ENCODE data around the gene COL12A1.
A peak's percentile ranks its signal among the peaks of the same experiment; 100 is the strongest.

The COL12A1 gene

DNA sequence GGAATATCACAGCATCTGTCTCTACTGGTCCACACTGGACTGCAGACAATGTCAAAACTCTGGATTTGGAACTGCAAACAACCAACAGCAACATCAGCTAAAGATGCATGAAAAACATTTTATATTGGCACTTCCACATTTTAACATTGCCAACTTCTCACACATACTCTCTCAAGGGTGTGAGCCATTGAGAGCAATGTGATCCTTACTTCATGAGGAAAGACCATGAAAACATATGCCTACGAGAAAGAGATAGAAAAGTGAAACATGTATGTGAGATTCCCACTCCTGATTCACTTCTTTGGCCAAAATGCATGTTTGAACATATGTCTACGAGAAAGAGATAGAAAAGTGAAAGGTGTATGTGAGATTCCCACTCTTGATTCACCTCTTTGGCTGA lies 99.4 kb downstream of the COL12A1 start:
- TF ChIP-seq, protein P1, sequence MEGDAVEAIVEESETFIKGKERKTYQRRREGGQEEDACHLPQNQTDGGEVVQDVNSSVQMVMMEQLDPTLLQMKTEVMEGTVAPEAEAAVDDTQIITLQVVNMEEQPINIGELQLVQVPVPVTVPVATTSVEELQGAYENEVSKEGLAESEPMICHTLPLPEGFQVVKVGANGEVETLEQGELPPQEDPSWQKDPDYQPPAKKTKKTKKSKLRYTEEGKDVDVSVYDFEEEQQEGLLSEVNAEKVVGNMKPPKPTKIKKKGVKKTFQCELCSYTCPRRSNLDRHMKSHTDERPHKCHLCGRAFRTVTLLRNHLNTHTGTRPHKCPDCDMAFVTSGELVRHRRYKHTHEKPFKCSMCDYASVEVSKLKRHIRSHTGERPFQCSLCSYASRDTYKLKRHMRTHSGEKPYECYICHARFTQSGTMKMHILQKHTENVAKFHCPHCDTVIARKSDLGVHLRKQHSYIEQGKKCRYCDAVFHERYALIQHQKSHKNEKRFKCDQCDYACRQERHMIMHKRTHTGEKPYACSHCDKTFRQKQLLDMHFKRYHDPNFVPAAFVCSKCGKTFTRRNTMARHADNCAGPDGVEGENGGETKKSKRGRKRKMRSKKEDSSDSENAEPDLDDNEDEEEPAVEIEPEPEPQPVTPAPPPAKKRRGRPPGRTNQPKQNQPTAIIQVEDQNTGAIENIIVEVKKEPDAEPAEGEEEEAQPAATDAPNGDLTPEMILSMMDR (IDR thresholded peaks at IDR 0.05; ENCODE audit: low read depth, low read length) = no peak

GRCh38 chr6:75103431-75103830 lies 102.4 kb downstream of the COL12A1 start:
- TF ChIP-seq, protein P1 (IDR thresholded peaks at IDR 0.05; ENCODE audit: low read depth, low read length) = no peak
- no peak for DNase-seq (ENCODE audit: extremely low read depth, low read depth)

More for the DNA sequence above, 99.4 kb downstream of the COL12A1 start:
- no peak for DNase-seq (ENCODE audit: extremely low read depth, low read depth)

GRCh38 chr6:75102301-75102700 lies 103.6 kb downstream of the COL12A1 start:
- no peak for DNase-seq (ENCODE audit: extremely low read depth, low read depth)
- TF ChIP-seq, protein P1 (IDR thresholded peaks at IDR 0.05; ENCODE audit: low read depth, low read length) = no peak

DNA sequence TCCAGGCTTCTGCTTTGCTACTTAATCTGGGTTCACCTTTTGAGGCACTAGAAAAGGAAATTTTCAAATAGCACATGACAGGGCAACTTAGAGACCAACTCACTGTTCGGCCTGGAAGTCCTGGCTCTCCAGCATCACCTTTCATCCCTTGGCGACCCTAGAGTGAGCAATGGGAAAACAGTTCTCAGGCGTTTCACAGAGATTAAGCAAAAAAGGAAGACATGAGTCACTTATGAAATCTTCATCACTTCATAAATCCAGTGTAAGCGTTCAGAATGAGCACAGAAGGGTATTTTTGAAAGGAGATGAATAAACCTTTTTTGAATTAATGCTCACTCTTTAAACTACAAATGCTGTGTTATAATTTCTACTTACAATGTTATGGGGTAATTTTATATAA lies 104.0 kb downstream of the COL12A1 start:
- TF ChIP-seq, protein P1 (IDR thresholded peaks at IDR 0.05; ENCODE audit: low read depth, low read length) = no peak
- DNase-seq (ENCODE audit: extremely low read depth, low read depth) = no peak

DNA sequence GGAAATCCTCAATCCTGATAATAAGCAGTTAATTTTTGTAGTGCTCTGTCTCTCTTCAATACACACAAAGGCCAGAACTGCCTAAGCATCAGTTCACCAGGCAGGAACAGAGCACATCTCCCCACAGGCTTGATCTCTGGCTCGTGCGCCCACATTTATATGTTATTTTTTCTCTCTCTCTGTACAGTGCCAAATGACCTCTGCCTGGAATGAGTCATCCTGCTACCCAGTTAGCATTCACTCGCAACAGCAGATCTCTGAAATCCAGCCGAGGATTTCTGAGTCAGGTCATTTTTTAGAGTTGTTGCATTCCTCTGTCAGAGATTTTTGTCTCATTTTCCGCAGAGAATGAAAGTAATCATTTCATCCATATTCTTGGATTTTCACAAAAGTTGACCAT lies 107.1 kb downstream of the COL12A1 start:
- DNase-seq (ENCODE audit: extremely low read depth, low read depth) = peak; percentile 81
- TF ChIP-seq, protein P1 (IDR thresholded peaks at IDR 0.05; ENCODE audit: low read depth, low read length) = no peak

- TF ChIP-seq, protein P1 (IDR thresholded peaks at IDR 0.05; ENCODE audit: low read depth, low read length) = no peak
- no peak for DNase-seq (ENCODE audit: extremely low read depth, low read depth)
Measured at GRCh38 chr6:75096966-75097365, 108.9 kb downstream of the COL12A1 start.

DNA sequence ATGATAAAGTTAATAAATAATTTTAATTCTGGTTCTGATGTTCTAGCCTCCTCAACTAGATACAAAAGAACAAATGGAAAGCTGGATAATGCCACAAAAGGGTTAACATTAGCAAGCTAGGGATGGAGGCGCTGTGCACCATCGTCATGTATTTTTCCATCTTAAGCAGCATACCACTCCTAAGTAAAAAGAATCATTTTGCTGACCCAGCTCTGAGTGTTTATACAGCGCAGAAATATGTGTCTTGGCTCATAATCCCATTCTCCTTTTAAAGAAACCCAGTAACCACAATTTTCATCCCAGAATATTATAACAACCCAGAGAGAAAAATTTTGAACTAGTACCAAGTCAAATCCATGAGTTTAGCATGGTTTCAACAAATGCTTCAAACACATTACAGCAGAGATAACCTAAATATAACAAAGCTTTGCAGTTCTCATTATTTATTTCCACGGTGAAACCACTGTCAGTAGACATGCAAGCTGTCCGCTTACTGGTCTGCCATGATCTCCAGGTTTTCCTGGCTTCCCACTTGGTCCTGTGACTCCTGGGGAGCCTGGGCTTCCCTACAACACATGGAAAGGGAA lies 111.1 kb downstream of the COL12A1 start:
- TF ChIP-seq, protein P1 (IDR thresholded peaks at IDR 0.05; ENCODE audit: low read depth, low read length) = peak; percentile 21
- DNase-seq (ENCODE audit: extremely low read depth, low read depth) = peak; percentile 66

Data from AG09319 (cell line).